H9 (cell line): ENCODE results near the gene RERE. TPM values are rescaled to one million over a fixed set of nuclear protein-coding genes. Genes with fewer than 3 reads are reported as not detected.
A peak's percentile ranks its signal among the peaks of the same experiment; 100 is the strongest.

ENCODE experiments used
- DNase-seq: peaks from one replicate; pipeline ENCODE4 v3.0.0-alpha.2; 2017
- H2AFZ ChIP-seq: one replicate; pipeline ENCODE4 v1.6.1; 2013; ENCODE audit warnings: mild to moderate bottlenecking, low read length, control low read depth, moderate library complexity
- H2AK5ac ChIP-seq: 2 replicates; pipeline ENCODE4 v1.6.1; 2013; ENCODE audit warnings: low read length, control low read depth, mixed read lengths; ENCODE audit not compliant: insufficient read length
- H2BK120ac ChIP-seq: one replicate; pipeline ENCODE4 v1.6.1; 2013; ENCODE audit warnings: low read depth, mild to moderate bottlenecking, low read length, control low read depth, inconsistent platforms; ENCODE audit not compliant: poor library complexity, severe bottlenecking
- H2BK12ac ChIP-seq: 2 replicates; pipeline ENCODE4 v1.6.1; 2013; ENCODE audit warnings: low read length, control low read depth, mixed read lengths, low read depth; ENCODE audit not compliant: insufficient read length
- H2BK15ac ChIP-seq: 2 replicates; pipeline ENCODE4 v1.6.1; 2013; ENCODE audit warnings: low read depth, low read length, control low read depth
- H2BK20ac ChIP-seq: one replicate; pipeline ENCODE4 v1.6.1; 2013; ENCODE audit warnings: low read depth, mild to moderate bottlenecking, low read length, control low read depth, inconsistent platforms; ENCODE audit not compliant: poor library complexity, severe bottlenecking
- H2BK5ac ChIP-seq: 2 replicates; pipeline ENCODE4 v1.6.1; 2013; ENCODE audit warnings: low read length, control low read depth, mixed read lengths; ENCODE audit not compliant: insufficient read length
- H3K14ac ChIP-seq: 2 replicates; pipeline ENCODE4 v1.6.1; 2013; ENCODE audit warnings: low read length, control low read depth; ENCODE audit not compliant: insufficient read depth
- H3K18ac ChIP-seq: 2 replicates; pipeline ENCODE4 v1.6.1; 2013; ENCODE audit warnings: low read depth, mild to moderate bottlenecking, mixed read lengths, low read length, control low read depth; ENCODE audit not compliant: insufficient read length
- H3K23ac ChIP-seq: 2 replicates; pipeline ENCODE4 v1.6.1; 2013; ENCODE audit warnings: low read length, control low read depth, mixed read lengths, low read depth; ENCODE audit not compliant: insufficient read length
- H3K23me2 ChIP-seq: 2 replicates; pipeline ENCODE4 v1.6.1; 2013; ENCODE audit warnings: low read depth, mild to moderate bottlenecking, mixed read lengths, low read length, control low read depth; ENCODE audit not compliant: insufficient read length, poor library complexity, severe bottlenecking
- H3K27ac ChIP-seq: 2 replicates; pipeline ENCODE4 v1.5.1; 2013; ENCODE audit warnings: low read length, control low read depth, mixed read lengths, low read depth; ENCODE audit not compliant: insufficient read length
- H3K27me3 ChIP-seq: 2 replicates; pipeline ENCODE4 v1.6.1; 2013; ENCODE audit warnings: low read length, control low read depth, inconsistent platforms; ENCODE audit not compliant: insufficient read depth
- H3K4ac ChIP-seq: 2 replicates; pipeline ENCODE4 v1.6.1; 2013; ENCODE audit warnings: low read depth, mild to moderate bottlenecking, control low read depth, inconsistent platforms, low read length, moderate library complexity
- H3K4me1 ChIP-seq: 2 replicates; pipeline ENCODE4 v1.6.1; 2013; ENCODE audit warnings: low read length, control low read depth, inconsistent platforms; ENCODE audit not compliant: insufficient read depth
- H3K4me2 ChIP-seq: 2 replicates; pipeline ENCODE4 v1.6.1; 2013; ENCODE audit warnings: low read length, control low read depth, mixed read lengths; ENCODE audit not compliant: insufficient read length, insufficient read depth
- H3K56ac ChIP-seq: 2 replicates; pipeline ENCODE4 v1.6.1; 2013; ENCODE audit warnings: low read depth, mild to moderate bottlenecking, mixed read lengths, low read length, control low read depth; ENCODE audit not compliant: insufficient read length
- H3K79me1 ChIP-seq: 2 replicates; pipeline ENCODE4 v1.6.1; 2013; ENCODE audit warnings: low read depth, mild to moderate bottlenecking, moderate library complexity, low read length, control low read depth, inconsistent platforms; ENCODE audit not compliant: insufficient read depth, poor library complexity, severe bottlenecking
- H3K79me2 ChIP-seq: 2 replicates; pipeline ENCODE4 v1.6.1; 2013; ENCODE audit warnings: low read length, control low read depth, inconsistent platforms; ENCODE audit not compliant: insufficient read depth
- H3K9ac ChIP-seq: 2 replicates; pipeline ENCODE4 v1.6.1; 2013; ENCODE audit warnings: low read length, control low read depth, mixed read lengths; ENCODE audit not compliant: insufficient read length; ENCODE audit errors: extremely low read depth
- H3K9me3 ChIP-seq: one replicate; pipeline ENCODE4 v1.6.1; 2013; ENCODE audit warnings: low read depth, low read length, inconsistent platforms; ENCODE audit not compliant: control insufficient read depth
- H3T11ph ChIP-seq: one replicate; pipeline ENCODE4 v1.6.1; 2013; ENCODE audit warnings: mild to moderate bottlenecking, low read length, control low read depth, inconsistent platforms
- H4K20me1 ChIP-seq: one replicate; pipeline ENCODE4 v1.6.1; 2013; ENCODE audit not compliant: control insufficient read depth, insufficient read length, insufficient read depth
- H4K5ac ChIP-seq: 2 replicates; pipeline ENCODE4 v1.6.1; 2013; ENCODE audit warnings: low read depth, mild to moderate bottlenecking, mixed read lengths, low read length, control low read depth; ENCODE audit not compliant: insufficient read length
- H4K8ac ChIP-seq: replicated peaks from 2 replicates; pipeline ENCODE4 v1.6.1; 2013; ENCODE audit warnings: low read length, control low read depth, mixed read lengths, low read depth; ENCODE audit not compliant: insufficient read length
- H4K91ac ChIP-seq: 2 replicates; pipeline ENCODE4 v1.6.1; 2013; ENCODE audit warnings: low read depth, mild to moderate bottlenecking, moderate library complexity, mixed read lengths, low read length, control low read depth; ENCODE audit not compliant: insufficient read length
- H3K27ac Mint-ChIP-seq, 3 experiments: 2 replicates in 2 of 3; 3 replicates in 1 of 3; pipeline ENCODE4 v1.8.0; 2020 to 2021; ENCODE audit warnings: mixed read lengths in 3 of 3, mild to moderate bottlenecking in 1 of 3, moderate library complexity in 1 of 3
- H3K27me3 Mint-ChIP-seq: 2 replicates; pipeline ENCODE4 v1.8.0; 2021; ENCODE audit warnings: low read depth, mild to moderate bottlenecking, moderate library complexity, mixed read lengths
- H3K36me3 Mint-ChIP-seq, 3 experiments: 2 replicates in 2 of 3; 3 replicates in 1 of 3; pipeline ENCODE4 v1.8.0; 2020 to 2021; ENCODE audit warnings: low read depth in 3 of 3, mixed read lengths in 3 of 3; ENCODE audit not compliant: insufficient read depth in 1 of 3
- H3K4me1 Mint-ChIP-seq, 2 experiments: 2 replicates each; pipeline ENCODE4 v1.8.0; 2020; ENCODE audit warnings: mixed read lengths in 2 of 2
- H3K4me3 Mint-ChIP-seq, 2 experiments: 2 replicates in 1 of 2; 3 replicates in 1 of 2; pipeline ENCODE4 v1.8.0; 2020 to 2021; ENCODE audit warnings: mild to moderate bottlenecking in 2 of 2, mixed read lengths in 2 of 2, moderate library complexity in 1 of 2
- H3K9me3 Mint-ChIP-seq, 2 experiments: 2 replicates in 1 of 2; 3 replicates in 1 of 2; pipeline ENCODE4 v1.8.0; 2020; ENCODE audit warnings: mild to moderate bottlenecking in 2 of 2, mixed read lengths in 2 of 2, moderate library complexity in 1 of 2
- WGBS: extraction: QIAGEN DNeasy Blood & Tissue Kit; methylation state at CpG from one replicate; pipeline ENCODE4 v1.1.7; 2013; ENCODE audit warnings: missing lambda C conversion rate, low lambda C conversion rate, mixed read lengths; ENCODE audit not compliant: insufficient read length; ENCODE audit errors: extremely low coverage; 5-methylcytosine and 5-hydroxymethylcytosine counted together
- total RNA-seq: library from RNA; stranded (reverse); gene quantifications from 2 replicates; pipeline ENCODE4 v1.2.1, GENCODE V29; 2021
- TF ChIP-seq, protein P1 (sequence below): fragments of 200-600 bp; sonication (generic); conservative IDR thresholded peaks from 3 replicates; pipeline ENCODE4 v1.8.0; 2021; ENCODE audit warnings: antibody characterized with exemption, mild to moderate bottlenecking

Gene RERE
- total RNA-seq, 1 experiment from 2014 or later: 103 TPM

DNA sequence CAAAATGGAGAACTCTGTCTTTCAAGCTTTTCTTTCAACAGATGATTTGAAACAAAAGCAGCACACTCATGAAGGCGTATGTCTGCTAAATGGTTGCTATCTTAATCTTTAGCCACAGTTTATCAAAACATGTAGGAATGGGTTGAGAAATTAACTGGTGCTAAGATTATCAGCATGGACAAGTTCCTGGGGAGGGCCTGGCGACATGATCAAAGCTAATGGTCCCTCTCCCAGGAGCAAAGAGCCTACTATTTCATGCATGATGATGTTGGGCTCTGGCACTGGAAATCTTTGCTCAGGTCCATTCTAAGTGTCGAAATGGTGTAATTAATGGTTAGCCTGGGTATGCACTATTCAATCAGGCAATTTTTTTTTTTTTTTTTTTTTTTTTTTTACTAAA lies 407.8 kb downstream of the RERE start:
- Histone ChIP-seq H3K18ac (no peak overlapping the region), H3K4me2 (no peak overlapping the region), H3K9me3 (no peaks in the 10 kb centered on the region), H3K4ac (no peak overlapping the region), H2BK12ac (no peak overlapping the region), H4K5ac (no peak overlapping the region), H2BK20ac (no peak overlapping the region), H2AFZ (no peak overlapping the region), H3K27me3 (no peaks in the 10 kb centered on the region), H3K27ac (no peak overlapping the region), H4K91ac (no peak overlapping the region), H2AK5ac (no peak overlapping the region), H3K79me2 (peaks cover 8% of the 10 kb centered on the region; the same call in 1 of the 2 replicates), H3K23ac (no peak overlapping the region), H3K4me1 (peaks cover 9% of the 10 kb centered on the region; the same call in 1 of the 2 replicates), H3K14ac (no peak overlapping the region), H2BK120ac (no peak overlapping the region), H3K23me2 (no peaks in the 10 kb centered on the region), H2BK5ac (no peak overlapping the region), H3T11ph (no peak overlapping the region), H4K8ac (no peak overlapping the region), H3K56ac (no peak overlapping the region), H2BK15ac (no peak overlapping the region), H3K79me1 (peaks cover 4% of the 10 kb centered on the region), H4K20me1 (no peaks in the 10 kb centered on the region), H3K9ac (no peak overlapping the region)
- H3K4me3 Mint-ChIP-seq: 0 out of 5 replicates have a peak overlapping the region, but pooled peaks of 1 of the 2 experiments have one; percentile 63
- H3K27ac Mint-ChIP-seq: peak overlapping the region in 2 of 3 experiments; percentile 84 to 94; a peak in 2 of 7 replicates
- no peaks in the 10 kb centered on the region for H3K27me3 Mint-ChIP-seq
- H3K4me1 Mint-ChIP-seq: peaks cover 56 to 59% of the 10 kb centered on the region in 2 experiments
- no CpG with 5 or more reads among the region's 3 CpGs for WGBS
- peaks cover 23 to 28% (median 25%) of the 10 kb centered on the region in 3 experiments for H3K36me3 Mint-ChIP-seq
- DNase-seq: no peak
- TF ChIP-seq, protein P1, sequence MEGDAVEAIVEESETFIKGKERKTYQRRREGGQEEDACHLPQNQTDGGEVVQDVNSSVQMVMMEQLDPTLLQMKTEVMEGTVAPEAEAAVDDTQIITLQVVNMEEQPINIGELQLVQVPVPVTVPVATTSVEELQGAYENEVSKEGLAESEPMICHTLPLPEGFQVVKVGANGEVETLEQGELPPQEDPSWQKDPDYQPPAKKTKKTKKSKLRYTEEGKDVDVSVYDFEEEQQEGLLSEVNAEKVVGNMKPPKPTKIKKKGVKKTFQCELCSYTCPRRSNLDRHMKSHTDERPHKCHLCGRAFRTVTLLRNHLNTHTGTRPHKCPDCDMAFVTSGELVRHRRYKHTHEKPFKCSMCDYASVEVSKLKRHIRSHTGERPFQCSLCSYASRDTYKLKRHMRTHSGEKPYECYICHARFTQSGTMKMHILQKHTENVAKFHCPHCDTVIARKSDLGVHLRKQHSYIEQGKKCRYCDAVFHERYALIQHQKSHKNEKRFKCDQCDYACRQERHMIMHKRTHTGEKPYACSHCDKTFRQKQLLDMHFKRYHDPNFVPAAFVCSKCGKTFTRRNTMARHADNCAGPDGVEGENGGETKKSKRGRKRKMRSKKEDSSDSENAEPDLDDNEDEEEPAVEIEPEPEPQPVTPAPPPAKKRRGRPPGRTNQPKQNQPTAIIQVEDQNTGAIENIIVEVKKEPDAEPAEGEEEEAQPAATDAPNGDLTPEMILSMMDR: no peak
- H3K9me3 Mint-ChIP-seq: no peaks in the 10 kb centered on the region; a peak in 1 of 5 replicates
